ENCODE measurements around the gene NAT16.
A peak's percentile ranks its signal among the peaks of the same experiment; 100 is the strongest.

GRCh38 chr7:101180130-101180755 is at the start of gene NAT16:
- TF ChIP-seq CTCF (IDR thresholded peaks at IDR 0.05; ENCODE audit: poor library complexity, severe bottlenecking) (peak; percentile 8), EZH2 (IDR thresholded peaks at IDR 0.05; ENCODE audit: borderline replicate concordance, insufficient read depth, low read length, poor library complexity, severe bottlenecking) (no peak), RAD21 (conservative IDR thresholded peaks at IDR 0.05) (no peak)
